Measurements from ENCODE around the gene DIPK1A. TPM values are rescaled to one million over a fixed set of nuclear protein-coding genes. Genes with fewer than 3 reads are reported as not detected.
"Not testable (repeated sequence)": the region's sequence is repeated elsewhere in the genome, so short reads cannot be mapped to it uniquely, and the experiment has no call there.

The DIPK1A gene
- total RNA-seq, 2 experiments from 2014 or later, result 13.1 to 14.4 TPM

- ChIA-PET POLR2A (interaction anchor here (0.9 to 1.4 kb wide), 2 partner anchors 10 to 166 kb away, joined by 3 to 6 read pairs; partner anchors contain the start of gene MTF2), CTCF (interaction anchor here (0.6 to 2.8 kb wide), 12 partner anchors 12 to 95 kb away, joined by 3 to 9 read pairs (median 4); partner anchors contain the start of gene RPL5)
- Mint-ChIP-seq H3K4me3 (no peak overlapping the region), H3K27ac (no peak overlapping the region), H3K27me3 (ENCODE audit: low read depth) (no peaks in the 10 kb centered on the region), H3K9me3 (ENCODE audit: insufficient read depth) (peaks cover 3% of the 10 kb centered on the region), H3K36me3 (ENCODE audit: low read depth) (peaks cover 15% of the 10 kb centered on the region), H3K4me1 (ENCODE audit: low read depth) (peaks cover 6% of the 10 kb centered on the region)
- ATAC-seq (no peak), DNase-seq (no peak)
Measured at GRCh38 chr1:92913093-92913819, 48.0 kb downstream of the DIPK1A start.

- POLR2A ChIA-PET, result no interaction called here
- no peak overlapping the region for H3K27ac Mint-ChIP-seq
- H3K4me3 Mint-ChIP-seq, result no peak overlapping the region
- H3K9me3 Mint-ChIP-seq (ENCODE audit: insufficient read depth), result peaks cover 8% of the 10 kb centered on the region
- H3K27me3 Mint-ChIP-seq (ENCODE audit: low read depth), result no peaks in the 10 kb centered on the region
- no peak for ATAC-seq
- H3K4me1 Mint-ChIP-seq (ENCODE audit: low read depth), result peaks cover 4% of the 10 kb centered on the region
- CTCF ChIA-PET, result no interaction called here
- H3K36me3 Mint-ChIP-seq (ENCODE audit: low read depth), result peaks cover 24% of the 10 kb centered on the region
- no peak for DNase-seq
Measured at GRCh38 chr1:92910081-92910480, 51.2 kb downstream of the DIPK1A start.

GRCh38 chr1:92909321-92909720 is 51.9 kb downstream of the DIPK1A start:
- POLR2A ChIA-PET, result no interaction called here
- CTCF ChIA-PET, result no interaction called here

GRCh38 chr1:92907949-92908684 is 53.1 kb downstream of the DIPK1A start:
- Mint-ChIP-seq H3K27ac (no peak overlapping the region), H3K9me3 (ENCODE audit: insufficient read depth) (peaks cover 8% of the 10 kb centered on the region), H3K4me1 (ENCODE audit: low read depth) (peaks cover 21% of the 10 kb centered on the region), H3K4me3 (no peak overlapping the region), H3K36me3 (ENCODE audit: low read depth) (peaks cover 22% of the 10 kb centered on the region), H3K27me3 (ENCODE audit: low read depth) (no peaks in the 10 kb centered on the region)
- ATAC-seq, result no peak
- DNase-seq, result no peak
- ChIA-PET CTCF (interaction anchor here (0.7 kb wide), 1 partner anchor 10 kb away, joined by 3 read pairs; no protein-coding TSS in a partner anchor), POLR2A (no interaction called here)

More at GRCh38 chr1:92909321-92909720, 51.9 kb downstream of the DIPK1A start:
- ATAC-seq, result no peak
- DNase-seq, result no peak
- H3K4me3 Mint-ChIP-seq, result no peak overlapping the region
- H3K27ac Mint-ChIP-seq, result no peak overlapping the region
- H3K27me3 Mint-ChIP-seq (ENCODE audit: low read depth), result no peaks in the 10 kb centered on the region
- peaks cover 8% of the 10 kb centered on the region for H3K9me3 Mint-ChIP-seq (ENCODE audit: insufficient read depth)
- H3K36me3 Mint-ChIP-seq (ENCODE audit: low read depth), result peaks cover 22% of the 10 kb centered on the region
- peaks cover 9% of the 10 kb centered on the region for H3K4me1 Mint-ChIP-seq (ENCODE audit: low read depth)

- ATAC-seq, result no peak
- Mint-ChIP-seq H3K4me1 (ENCODE audit: low read depth) (peaks cover 27% of the 10 kb centered on the region), H3K4me3 (no peak overlapping the region), H3K27me3 (ENCODE audit: low read depth) (no peaks in the 10 kb centered on the region), H3K27ac (peak overlapping the region; percentile 80), H3K9me3 (ENCODE audit: insufficient read depth) (peaks cover 19% of the 10 kb centered on the region), H3K36me3 (ENCODE audit: low read depth) (peaks cover 34% of the 10 kb centered on the region)
- POLR2A ChIA-PET, result interaction anchor here (1.7 kb wide), 1 partner anchor 58 kb away, joined by 5 read pairs; the partner anchor contains the start of gene DIPK1A
- CTCF ChIA-PET, result interaction anchor here (0.7 to 3.6 kb wide), 4 partner anchors 18 to 56 kb away, joined by 3 to 18 read pairs (median 10); partner anchors contain the start of gene DIPK1A
- no peak for DNase-seq
Measured at GRCh38 chr1:92903765-92904164, 57.5 kb downstream of the DIPK1A start.

- no peaks in the 10 kb centered on the region for H3K27me3 Mint-ChIP-seq (ENCODE audit: low read depth)
- ChIA-PET POLR2A (no interaction called here), CTCF (interaction anchor here (1.0 to 3.6 kb wide), 5 partner anchors 19 to 92 kb away, joined by 3 to 18 read pairs (median 3); partner anchors contain the start of gene DIPK1A)
- peaks cover 27% of the 10 kb centered on the region for H3K4me1 Mint-ChIP-seq (ENCODE audit: low read depth)
- H3K27ac Mint-ChIP-seq, result no peak overlapping the region
- peaks cover 34% of the 10 kb centered on the region for H3K36me3 Mint-ChIP-seq (ENCODE audit: low read depth)
- no peak for DNase-seq
- no peak for ATAC-seq
- H3K4me3 Mint-ChIP-seq, result no peak overlapping the region
- H3K9me3 Mint-ChIP-seq (ENCODE audit: insufficient read depth), result peaks cover 20% of the 10 kb centered on the region
Measured at GRCh38 chr1:92902406-92902744, 58.9 kb downstream of the DIPK1A start.

- peaks cover 27% of the 10 kb centered on the region for H3K4me1 Mint-ChIP-seq (ENCODE audit: low read depth)
- no peak overlapping the region for H3K4me3 Mint-ChIP-seq
- CTCF ChIA-PET, result interaction anchor here (1.0 to 3.6 kb wide), 8 partner anchors 12 to 93 kb away, joined by 3 to 18 read pairs (median 4); partner anchors contain the start of gene DIPK1A
- H3K36me3 Mint-ChIP-seq (ENCODE audit: low read depth), result peaks cover 34% of the 10 kb centered on the region
- H3K27me3 Mint-ChIP-seq (ENCODE audit: low read depth), result no peaks in the 10 kb centered on the region
- peaks cover 20% of the 10 kb centered on the region for H3K9me3 Mint-ChIP-seq (ENCODE audit: insufficient read depth)
- DNase-seq (no peak), ATAC-seq (no peak)
- POLR2A ChIA-PET, result no interaction called here
- no peak overlapping the region for H3K27ac Mint-ChIP-seq
Measured at GRCh38 chr1:92901699-92902405, 59.4 kb downstream of the DIPK1A start.

- Mint-ChIP-seq H3K27ac (no peak overlapping the region), H3K4me1 (ENCODE audit: low read depth) (peaks cover 27% of the 10 kb centered on the region), H3K36me3 (ENCODE audit: low read depth) (peaks cover 34% of the 10 kb centered on the region), H3K9me3 (ENCODE audit: insufficient read depth) (peaks cover 20% of the 10 kb centered on the region), H3K4me3 (no peak overlapping the region), H3K27me3 (ENCODE audit: low read depth) (no peaks in the 10 kb centered on the region)
- DNase-seq (no peak), ATAC-seq (no peak)
- ChIA-PET CTCF (interaction anchor here (1.2 to 2.6 kb wide), 3 partner anchors 12 to 23 kb away, joined by 4 to 7 read pairs (median 4); no protein-coding TSS in a partner anchor), POLR2A (no interaction called here)
Measured at GRCh38 chr1:92901126-92901525, 60.1 kb downstream of the DIPK1A start.

GRCh38 chr1:92900539-92900938 is 60.7 kb downstream of the DIPK1A start:
- H3K4me1 Mint-ChIP-seq (ENCODE audit: low read depth), result peaks cover 27% of the 10 kb centered on the region
- peaks cover 20% of the 10 kb centered on the region for H3K9me3 Mint-ChIP-seq (ENCODE audit: insufficient read depth)
- ChIA-PET POLR2A (no interaction called here), CTCF (interaction anchor here (1.2 to 2.6 kb wide), 4 partner anchors 13 to 41 kb away, joined by 3 to 7 read pairs (median 4); no protein-coding TSS in a partner anchor)
- DNase-seq, result no peak
- H3K4me3 Mint-ChIP-seq, result no peak overlapping the region
- H3K27me3 Mint-ChIP-seq (ENCODE audit: low read depth), result no peaks in the 10 kb centered on the region
- no peak overlapping the region for H3K27ac Mint-ChIP-seq
- H3K36me3 Mint-ChIP-seq (ENCODE audit: low read depth), result peaks cover 28% of the 10 kb centered on the region
- ATAC-seq, result no peak

GRCh38 chr1:92899780-92900179 is 61.5 kb downstream of the DIPK1A start:
- Mint-ChIP-seq H3K4me1 (ENCODE audit: low read depth) (peaks cover 23% of the 10 kb centered on the region), H3K27me3 (ENCODE audit: low read depth) (no peaks in the 10 kb centered on the region), H3K27ac (no peak overlapping the region), H3K36me3 (ENCODE audit: low read depth) (peaks cover 25% of the 10 kb centered on the region), H3K9me3 (ENCODE audit: insufficient read depth) (peaks cover 16% of the 10 kb centered on the region), H3K4me3 (no peak overlapping the region)
- no peak for ATAC-seq
- DNase-seq, result no peak
- CTCF ChIA-PET, result interaction anchor here (1.6 to 2.6 kb wide), 2 partner anchors 14 to 41 kb away, joined by 3 to 7 read pairs; no protein-coding TSS in a partner anchor
- POLR2A ChIA-PET, result no interaction called here

GRCh38 chr1:92898053-92898452 is 63.2 kb downstream of the DIPK1A start:
- Mint-ChIP-seq H3K4me1 (ENCODE audit: low read depth) (peaks cover 10% of the 10 kb centered on the region), H3K36me3 (ENCODE audit: low read depth) (peaks cover 28% of the 10 kb centered on the region), H3K9me3 (ENCODE audit: insufficient read depth) (peaks cover 16% of the 10 kb centered on the region)
- POLR2A ChIA-PET, result interaction anchor here (0.6 kb wide), 1 partner anchor 10 kb away, joined by 5 read pairs; no protein-coding TSS in a partner anchor
- H3K27me3 Mint-ChIP-seq (ENCODE audit: low read depth); ATAC-seq; CTCF ChIA-PET; H3K27ac Mint-ChIP-seq; H3K4me3 Mint-ChIP-seq; DNase-seq: not testable (repeated sequence)

Data from activated CD8-positive, alpha-beta T cell treated with anti-CD3 and anti-CD28 coated beads, Interleukin-2, amount 10 ng/mL, durations not matched to agents 7 days and 5 days (primary cell).